Naive thymus-derived CD4-positive, alpha-beta T cell (primary cell): Measurements from ENCODE around the gene EIF4A2. TPM values are rescaled to one million over a fixed set of nuclear protein-coding genes. Genes with fewer than 3 reads are reported as not detected.
A peak's percentile ranks its signal among the peaks of the same experiment; 100 is the strongest.

Experiments
- ATAC-seq: fragments of 150-1000 bp; cut with Tn5 transposase; 2 replicates; pipeline ENCODE4 v1.10.0; 2021; ENCODE audit warnings: mild to moderate bottlenecking, moderate library complexity
- CTCF ChIA-PET: fragments of 350-600 bp; sonication (Branson Sonifier 250); formaldehyde crosslinking; loops from one replicate; lab custom pipeline; 2021; ENCODE audit warnings: antibody characterized with exemption; lab: Charles Lee
- POLR2A ChIA-PET: fragments of 350-600 bp; sonication (Branson Sonifier 250); formaldehyde crosslinking; loops from one replicate; lab custom pipeline; 2021; ENCODE audit warnings: antibody characterized with exemption, inconsistent platforms; lab: Charles Lee
- DNase-seq, 9 donors: peaks; one replicate each; pipeline versions ENCODE4 v3.0.0 to v3.0.0-alpha.2; 2020 to 2022; ENCODE audit warnings: mixed read lengths in 1 of 9
- H3K27ac ChIP-seq: one replicate; pipeline ENCODE4 v1.7.0; 2013; ENCODE audit warnings: mild to moderate bottlenecking, low read depth, low read length, moderate library complexity
- H3K27me3 ChIP-seq, 2 donors: one replicate each; pipeline ENCODE4 v1.7.0; 2013; ENCODE audit warnings: low read length in 2 of 2, mild to moderate bottlenecking in 2 of 2, moderate library complexity in 2 of 2; ENCODE audit not compliant: control insufficient read depth in 2 of 2, insufficient read depth in 2 of 2
- H3K36me3 ChIP-seq, 3 experiments: 1 replicate in 2 of 3; 2 replicates in 1 of 3; pipeline ENCODE4 v1.7.0; 2013; ENCODE audit warnings: low read length in 3 of 3, mild to moderate bottlenecking in 3 of 3, moderate library complexity in 1 of 3; ENCODE audit not compliant: insufficient read depth in 3 of 3, control insufficient read depth in 2 of 3
- H3K4me1 ChIP-seq, 2 donors: one replicate each; pipeline ENCODE4 v1.7.0; 2013; ENCODE audit warnings: low read length in 2 of 2, mild to moderate bottlenecking in 2 of 2, moderate library complexity in 1 of 2; ENCODE audit not compliant: control insufficient read depth in 2 of 2, insufficient read depth in 2 of 2
- H3K4me3 ChIP-seq: 2 replicates; pipeline ENCODE4 v1.7.0; 2013; ENCODE audit warnings: mild to moderate bottlenecking, low read length
- H3K9me3 ChIP-seq, 3 experiments: 1 replicate in 2 of 3; 2 replicates in 1 of 3; pipeline ENCODE4 v1.7.0; 2013; ENCODE audit warnings: low read length in 3 of 3; ENCODE audit not compliant: control insufficient read depth in 2 of 3
- H3K27ac Mint-ChIP-seq, 9 donors: one replicate each; pipeline ENCODE4 v1.8.0; 2020 to 2022; ENCODE audit warnings: mixed read lengths in 9 of 9, mild to moderate bottlenecking in 8 of 9, moderate library complexity in 5 of 9, inconsistent platforms in 2 of 9
- H3K27me3 Mint-ChIP-seq, 5 donors: one replicate each; pipeline ENCODE4 v1.8.0; 2021 to 2022; ENCODE audit warnings: mixed read lengths in 5 of 5, mild to moderate bottlenecking in 1 of 5
- H3K36me3 Mint-ChIP-seq, 5 donors: one replicate each; pipeline ENCODE4 v1.8.0; 2020 to 2022; ENCODE audit warnings: mixed read lengths in 5 of 5, mild to moderate bottlenecking in 3 of 5, inconsistent platforms in 1 of 5
- H3K4me1 Mint-ChIP-seq, 7 donors: one replicate each; pipeline ENCODE4 v1.8.0; 2020 to 2022; ENCODE audit warnings: mixed read lengths in 7 of 7, mild to moderate bottlenecking in 3 of 7, inconsistent platforms in 1 of 7
- H3K4me3 Mint-ChIP-seq, 10 donors: one replicate each; pipeline ENCODE4 v1.8.0; 2020 to 2022; ENCODE audit warnings: mild to moderate bottlenecking in 10 of 10, mixed read lengths in 10 of 10, moderate library complexity in 6 of 10, inconsistent platforms in 2 of 10
- H3K9me3 Mint-ChIP-seq, 11 donors: one replicate each; pipeline ENCODE4 v1.8.0; 2020 to 2022; ENCODE audit warnings: mixed read lengths in 11 of 11, mild to moderate bottlenecking in 4 of 11, inconsistent platforms in 1 of 11, moderate library complexity in 1 of 11
- intact Hi-C, 2 donors: fragments of 100-400 bp; cut with micrococcal nuclease; formaldehyde crosslinking; loops; one replicate each; pipeline ENCODE4 v1.15.1; 2023
- polyA plus RNA-seq, 2 donors: library from polyadenylated mRNA; unstranded; fragments of 300-500 nt; fragmentation: Illumina TruSeq; gene quantifications; one replicate each; pipeline ENCODE4 v1.2.3, GENCODE V29; 2021
- total RNA-seq, 6 experiments: library from RNA in 5 of 6; stranded (reverse) in 5 of 6; gene quantifications; 1 replicate in 5 of 6; 2 replicates in 1 of 6; pipeline ENCODE4 v1.2.3 and lab custom pipeline; 2021 to 2026

EIF4A2 gene
- total and polyA plus RNA-seq, 7 experiments from 2014 or later: 237 to 804 (median 626) TPM

DNA sequence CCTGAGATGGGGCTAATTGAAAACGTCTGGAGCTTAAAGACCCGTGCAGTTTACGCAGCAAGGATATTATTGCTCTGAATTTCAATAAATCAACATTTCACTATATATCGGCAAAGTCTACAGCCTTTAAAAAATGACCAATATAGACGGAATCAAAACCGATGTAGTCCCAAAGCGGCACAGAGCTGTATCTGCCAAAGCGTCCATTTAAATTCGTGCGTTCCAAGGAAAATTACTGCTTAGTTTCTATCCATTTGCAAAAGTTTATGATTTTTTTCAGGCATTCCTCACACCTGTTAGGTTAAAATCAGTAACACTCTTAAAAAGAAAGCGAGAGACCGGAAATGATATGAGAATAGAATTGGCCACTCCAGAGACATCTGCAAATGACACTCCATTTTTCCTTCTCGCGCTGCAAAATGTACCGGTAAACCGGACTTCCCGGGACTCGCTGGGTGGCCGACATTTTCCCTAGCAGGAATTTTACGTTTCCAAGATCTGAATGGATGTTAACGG lies 777 bp upstream of the EIF4A2 start:
- POLR2A ChIA-PET: interaction anchor here (0.6 to 5.8 kb wide), 32 partner anchors 10 to 1196 kb away, joined by 3 to 168 read pairs (median 6); partner anchors contain the start of genes DNAJB11, RFC4, RPL39L and SENP2
- Histone ChIP-seq H3K4me1 (peaks cover 32 to 33% of the 10 kb centered on the region in 2 donors), H3K4me3 (peak overlapping the region; percentile 88), H3K9me3 (no peaks in the 10 kb centered on the region), H3K27me3 (no peaks in the 10 kb centered on the region), H3K27ac (peak overlapping the region; percentile 97), H3K36me3 (peaks cover 34 to 43% (median 34%) of the 10 kb centered on the region in 3 experiments)
- peaks cover 19 to 53% (median 45%) of the 10 kb centered on the region in 7 donors for H3K4me1 Mint-ChIP-seq
- CTCF ChIA-PET: interaction anchor here (0.8 to 1.6 kb wide), 3 partner anchors 10 to 166 kb away, joined by 3 to 7 read pairs (median 6); no protein-coding TSS in a partner anchor
- intact Hi-C loops: loop anchor here (1.0 to 10.0 kb wide), 15 partner anchors 10 to 1968 kb away; partner anchors contain the start of genes DNAJB11 (in 2 of the 2), RFC4 (in 2 of the 2), SENP2 (in 2 of the 2) and ETV5 (in 1 of the 2)
- peaks cover 13 to 41% (median 38%) of the 10 kb centered on the region in 5 donors for H3K36me3 Mint-ChIP-seq
- ATAC-seq (peak; percentile 24), DNase-seq (peak in 2 of 9 donors; percentile 65 to 69)
- H3K27me3 Mint-ChIP-seq: peaks cover 0 to 3% (median 0%) of the 10 kb centered on the region in 5 donors
- peaks cover 0 to 20% (median 0%) of the 10 kb centered on the region in 11 donors for H3K9me3 Mint-ChIP-seq
- peak overlapping the region; percentile 96 to 100 (median 99) for H3K27ac Mint-ChIP-seq
- H3K4me3 Mint-ChIP-seq: peak overlapping the region; percentile 95 to 100 (median 99)

DNA sequence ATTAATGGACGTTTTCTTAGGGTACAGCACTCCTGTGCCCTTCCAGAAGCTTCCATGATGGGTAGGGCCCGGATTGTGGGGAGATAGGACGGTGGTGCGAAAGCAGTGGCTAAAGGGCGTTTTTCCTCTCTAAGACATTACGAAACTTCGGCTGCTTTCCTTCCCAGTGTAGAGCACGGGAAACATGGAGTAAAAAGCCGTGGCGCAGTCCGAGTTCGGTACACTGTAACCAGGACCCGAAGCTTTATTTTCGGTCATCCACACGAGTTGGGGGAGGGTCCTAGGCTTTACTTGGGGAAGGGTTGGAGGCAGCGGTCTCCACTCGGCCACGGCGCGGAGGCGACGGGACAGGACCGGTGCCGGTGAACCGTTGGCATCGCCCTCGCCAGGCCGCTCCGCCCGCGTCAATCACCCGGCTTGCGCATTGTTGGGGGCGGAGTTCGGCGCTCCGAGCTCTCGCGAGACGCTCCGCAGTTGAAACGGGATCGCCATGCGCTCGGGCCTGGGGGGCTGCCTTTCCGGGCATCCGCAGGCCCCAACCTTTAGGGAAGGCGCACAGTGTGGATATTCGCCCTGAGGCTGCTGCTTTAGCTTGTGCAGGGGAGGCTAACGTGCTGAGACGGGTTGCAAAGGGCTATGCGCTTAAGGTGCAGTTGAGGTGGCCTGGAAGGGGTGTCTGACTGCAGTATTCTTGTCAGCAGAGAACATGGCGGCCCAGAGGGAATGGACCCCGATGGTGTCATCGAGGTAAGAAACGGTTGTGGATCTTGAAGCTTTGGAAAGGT lies 546 bp downstream of the EIF4A2 start:
- Histone ChIP-seq H3K4me1 (peaks cover 37 to 47% of the 10 kb centered on the region in 2 donors), H3K36me3 (peaks cover 47 to 56% (median 47%) of the 10 kb centered on the region in 3 experiments), H3K27ac (peak overlapping the region; percentile 97), H3K4me3 (peak overlapping the region; percentile 88), H3K27me3 (no peaks in the 10 kb centered on the region), H3K9me3 (no peaks in the 10 kb centered on the region)
- DNase-seq (peak; percentile 79 to 90 (median 85)), ATAC-seq (peak; percentile 77)
- H3K36me3 Mint-ChIP-seq: peaks cover 16 to 54% (median 51%) of the 10 kb centered on the region in 5 donors
- intact Hi-C loops: loop anchor here (1.0 to 10.0 kb wide), 18 partner anchors 12 to 1969 kb away; partner anchors contain the start of genes DNAJB11 (in 2 of the 2), RFC4 (in 2 of the 2), ETV5 (in 1 of the 2) and RPL39L (in 1 of the 2)
- H3K9me3 Mint-ChIP-seq: peaks cover 0 to 23% (median 0%) of the 10 kb centered on the region in 11 donors
- ChIA-PET POLR2A (interaction anchor here (0.5 to 5.8 kb wide), 41 partner anchors 9 to 954 kb away, joined by 3 to 168 read pairs (median 5); partner anchors contain the start of genes DNAJB11, RFC4, RPL39L and ST6GAL1), CTCF (interaction anchor here (0.6 to 1.6 kb wide), 4 partner anchors 11 to 852 kb away, joined by 4 to 7 read pairs (median 6); no protein-coding TSS in a partner anchor)
- peak overlapping the region; percentile 96 to 100 (median 99) for H3K27ac Mint-ChIP-seq
- H3K4me3 Mint-ChIP-seq: peak overlapping the region; percentile 95 to 100 (median 99)
- H3K27me3 Mint-ChIP-seq: peaks cover 0 to 3% (median 0%) of the 10 kb centered on the region in 5 donors
- peaks cover 25 to 66% (median 58%) of the 10 kb centered on the region in 7 donors for H3K4me1 Mint-ChIP-seq

DNA sequence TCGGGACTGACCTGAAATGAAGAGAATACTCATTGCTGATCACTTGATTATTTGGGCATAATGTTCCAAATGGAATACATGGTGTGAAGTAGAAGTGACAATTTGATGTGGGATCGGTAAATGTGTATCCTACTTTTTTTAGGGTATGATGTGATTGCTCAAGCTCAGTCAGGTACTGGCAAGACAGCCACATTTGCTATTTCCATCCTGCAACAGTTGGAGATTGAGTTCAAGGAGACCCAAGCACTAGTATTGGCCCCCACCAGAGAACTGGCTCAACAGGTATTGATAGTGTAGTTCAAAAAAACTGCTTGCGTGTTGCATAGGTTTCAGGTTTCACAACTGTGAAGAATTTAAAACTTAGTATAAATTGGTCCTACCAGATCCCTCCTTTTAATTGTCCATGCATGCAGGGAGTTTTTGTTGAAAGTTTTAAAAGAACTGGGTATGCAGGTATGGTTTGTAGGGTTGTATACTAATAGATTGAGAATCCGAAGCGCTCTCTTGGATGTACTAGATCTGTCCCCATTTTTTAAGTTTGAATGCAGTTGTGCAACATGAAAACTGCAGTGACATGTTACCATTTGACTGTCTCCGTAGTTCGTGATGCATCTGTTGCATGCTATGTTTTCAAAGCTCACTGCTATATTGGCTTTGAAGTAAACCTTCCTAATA lies 1.6 kb downstream of the EIF4A2 start:
- POLR2A ChIA-PET: interaction anchor here (0.5 to 5.8 kb wide), 19 partner anchors 8 to 858 kb away, joined by 3 to 168 read pairs (median 17); partner anchors contain the start of genes DNAJB11, RFC4, RPL39L and TBCCD1
- DNase-seq: no peak
- Mint-ChIP-seq H3K4me1 (peaks cover 29 to 71% (median 63%) of the 10 kb centered on the region in 7 donors), H3K27me3 (peaks cover 0 to 3% (median 0%) of the 10 kb centered on the region in 5 donors), H3K4me3 (peak overlapping the region; percentile 95 to 100 (median 99)), H3K27ac (peak overlapping the region; percentile 96 to 100 (median 99)), H3K9me3 (peaks cover 0 to 23% (median 0%) of the 10 kb centered on the region in 11 donors), H3K36me3 (peaks cover 19 to 59% (median 56%) of the 10 kb centered on the region in 5 donors)
- Histone ChIP-seq H3K36me3 (peaks cover 50 to 64% (median 54%) of the 10 kb centered on the region in 3 experiments), H3K27me3 (no peaks in the 10 kb centered on the region), H3K4me1 (peaks cover 37 to 50% of the 10 kb centered on the region in 2 donors), H3K27ac (peak overlapping the region; percentile 97), H3K4me3 (peak overlapping the region; percentile 88), H3K9me3 (no peaks in the 10 kb centered on the region)
- intact Hi-C loops: loop anchor here (1.0 to 10.0 kb wide), 8 partner anchors 14 to 1970 kb away; partner anchors contain the start of genes ETV5 (in 1 of the 2), SENP2 (in 1 of the 2), TRA2B (in 1 of the 2) and VPS8 (in 1 of the 2)
- CTCF ChIA-PET: interaction anchor here (0.6 to 1.6 kb wide), 3 partner anchors 25 to 853 kb away, joined by 4 to 5 read pairs (median 5); no protein-coding TSS in a partner anchor
- ATAC-seq: no peak

GRCh38 chr3:186785495-186786018 lies 2.2 kb downstream of the EIF4A2 start:
- H3K9me3 ChIP-seq: no peaks in the 10 kb centered on the region
- POLR2A ChIA-PET: interaction anchor here (0.6 to 5.8 kb wide), 8 partner anchors 12 to 859 kb away, joined by 3 to 168 read pairs (median 38); partner anchors contain the start of genes DNAJB11, RFC4 and TBCCD1
- H3K4me3 Mint-ChIP-seq: peak overlapping the region; percentile 95 to 100 (median 99)
- H3K36me3 Mint-ChIP-seq: peaks cover 19 to 59% (median 56%) of the 10 kb centered on the region in 5 donors
- peaks cover 0 to 23% (median 0%) of the 10 kb centered on the region in 11 donors for H3K9me3 Mint-ChIP-seq
- H3K27me3 Mint-ChIP-seq: peaks cover 0 to 3% (median 0%) of the 10 kb centered on the region in 5 donors
- intact Hi-C loops: loop anchor here (2.0 to 10.0 kb wide), 4 partner anchors 13 to 1971 kb away; partner anchors contain the start of genes SENP2 (in 1 of the 2) and VPS8 (in 1 of the 2)
- H3K27ac Mint-ChIP-seq: peak overlapping the region; percentile 73 to 100 (median 98)
- peaks cover 37 to 50% of the 10 kb centered on the region in 2 donors for H3K4me1 ChIP-seq
- DNase-seq (no peak), ATAC-seq (no peak)
- H3K36me3 ChIP-seq: peaks cover 50 to 69% (median 59%) of the 10 kb centered on the region in 3 experiments
- H3K27ac ChIP-seq: peak overlapping the region; percentile 97
- CTCF ChIA-PET: interaction anchor here (1.5 to 1.6 kb wide), 2 partner anchors 25 to 171 kb away, joined by 5 read pairs; no protein-coding TSS in a partner anchor
- peak overlapping the region; percentile 88 for H3K4me3 ChIP-seq
- H3K27me3 ChIP-seq: no peaks in the 10 kb centered on the region
- peaks cover 29 to 74% (median 63%) of the 10 kb centered on the region in 7 donors for H3K4me1 Mint-ChIP-seq

DNA sequence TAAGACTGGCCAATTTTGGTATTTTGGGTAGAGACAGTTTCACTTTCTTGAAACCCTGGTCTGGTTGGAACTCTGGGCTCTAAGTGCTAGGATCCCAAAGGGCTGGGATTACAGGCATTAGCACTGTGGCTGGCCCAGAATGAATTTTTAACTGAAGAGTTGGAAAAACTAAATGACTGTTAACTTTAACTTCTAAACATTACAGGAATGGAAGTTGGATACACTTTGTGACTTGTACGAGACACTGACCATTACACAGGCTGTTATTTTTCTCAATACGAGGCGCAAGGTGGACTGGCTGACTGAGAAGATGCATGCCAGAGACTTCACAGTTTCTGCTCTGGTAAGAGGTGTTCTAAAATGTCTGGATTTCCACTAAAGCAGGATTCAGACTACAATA lies 3.5 kb downstream of the EIF4A2 start:
- Histone ChIP-seq H3K27ac (peak overlapping the region; percentile 97), H3K9me3 (no peaks in the 10 kb centered on the region), H3K4me1 (peaks cover 37 to 50% of the 10 kb centered on the region in 2 donors), H3K27me3 (no peaks in the 10 kb centered on the region), H3K4me3 (no peak overlapping the region), H3K36me3 (peaks cover 50 to 71% (median 59%) of the 10 kb centered on the region in 3 experiments)
- Mint-ChIP-seq H3K27me3 (peaks cover 0 to 3% (median 0%) of the 10 kb centered on the region in 5 donors), H3K4me3 (peak overlapping the region; percentile 19 to 99 (median 70)), H3K27ac (peak overlapping the region in 6 of 9 donors; percentile 49 to 99 (median 76)), H3K4me1 (peaks cover 29 to 74% (median 65%) of the 10 kb centered on the region in 7 donors), H3K36me3 (peaks cover 19 to 64% (median 62%) of the 10 kb centered on the region in 5 donors), H3K9me3 (peaks cover 0 to 23% (median 0%) of the 10 kb centered on the region in 11 donors)
- CTCF ChIA-PET: no interaction called here
- intact Hi-C loops: loop anchor here (10.0 kb wide), 2 partner anchors 1202 to 1972 kb away; partner anchors contain the start of genes SENP2 (in 1 of the 2) and VPS8 (in 1 of the 2)
- POLR2A ChIA-PET: interaction anchor here (0.6 to 1.3 kb wide), 2 partner anchors 12 to 135 kb away, joined by 3 to 4 read pairs; no protein-coding TSS in a partner anchor
- no peak for ATAC-seq
- no peak for DNase-seq
